Neural cell (in vitro differentiated cells): ENCODE data around the gene SNX15.

Experiments
- EP300 ChIP-seq: fragments of 450-650 bp; conservative IDR thresholded peaks from 2 replicates; pipeline ENCODE4 v1.6.1; 2014; ENCODE audit warnings: antibody characterized with exemption, mild to moderate bottlenecking, moderate library complexity; ENCODE audit not compliant: poor library complexity, severe bottlenecking
- EZH2 ChIP-seq: fragments of 200-600, 300-800 bp; shearing (Covaris generic), sonication (generic); IDR thresholded peaks from 2 replicates; pipeline ENCODE4 v1.6.1; 2014; ENCODE audit warnings: antibody characterized with exemption, low read length, borderline replicate concordance, mild to moderate bottlenecking; ENCODE audit not compliant: insufficient read depth, poor library complexity, severe bottlenecking
- MXI1 ChIP-seq: fragments of 450-650 bp; conservative IDR thresholded peaks from 2 replicates; pipeline ENCODE4 v1.6.1; 2014; ENCODE audit warnings: antibody characterized with exemption, mild to moderate bottlenecking; ENCODE audit not compliant: poor library complexity, severe bottlenecking
- POLR2AphosphoS5 ChIP-seq: IDR thresholded peaks from 2 replicates; pipeline ENCODE4 v1.6.1; 2012
- RAD21 ChIP-seq: fragments of 450-650 bp; conservative IDR thresholded peaks from 2 replicates; pipeline ENCODE4 v1.6.1; 2014; ENCODE audit warnings: antibody characterized with exemption, mild to moderate bottlenecking, moderate library complexity
- SMC3 ChIP-seq: fragments of 450-650 bp; conservative IDR thresholded peaks from 2 replicates; pipeline ENCODE4 v1.6.1; 2014; ENCODE audit warnings: antibody characterized with exemption, mild to moderate bottlenecking, moderate library complexity; ENCODE audit not compliant: poor library complexity
- TAF1 ChIP-seq: IDR thresholded peaks from 2 replicates; pipeline ENCODE4 v1.6.1; 2012; ENCODE audit warnings: low read depth
- TF ChIP-seq, protein P1 (sequence below): fragments of 450-650 bp; IDR thresholded peaks from 2 replicates; pipeline ENCODE4 v1.5.1; 2014; ENCODE audit warnings: antibody characterized with exemption, mild to moderate bottlenecking, moderate library complexity; ENCODE audit not compliant: poor library complexity, severe bottlenecking
- TF ChIP-seq, protein P2 (sequence below): IDR thresholded peaks from 2 replicates; pipeline ENCODE4 v1.6.1; 2012; ENCODE audit warnings: borderline replicate concordance

DNA sequence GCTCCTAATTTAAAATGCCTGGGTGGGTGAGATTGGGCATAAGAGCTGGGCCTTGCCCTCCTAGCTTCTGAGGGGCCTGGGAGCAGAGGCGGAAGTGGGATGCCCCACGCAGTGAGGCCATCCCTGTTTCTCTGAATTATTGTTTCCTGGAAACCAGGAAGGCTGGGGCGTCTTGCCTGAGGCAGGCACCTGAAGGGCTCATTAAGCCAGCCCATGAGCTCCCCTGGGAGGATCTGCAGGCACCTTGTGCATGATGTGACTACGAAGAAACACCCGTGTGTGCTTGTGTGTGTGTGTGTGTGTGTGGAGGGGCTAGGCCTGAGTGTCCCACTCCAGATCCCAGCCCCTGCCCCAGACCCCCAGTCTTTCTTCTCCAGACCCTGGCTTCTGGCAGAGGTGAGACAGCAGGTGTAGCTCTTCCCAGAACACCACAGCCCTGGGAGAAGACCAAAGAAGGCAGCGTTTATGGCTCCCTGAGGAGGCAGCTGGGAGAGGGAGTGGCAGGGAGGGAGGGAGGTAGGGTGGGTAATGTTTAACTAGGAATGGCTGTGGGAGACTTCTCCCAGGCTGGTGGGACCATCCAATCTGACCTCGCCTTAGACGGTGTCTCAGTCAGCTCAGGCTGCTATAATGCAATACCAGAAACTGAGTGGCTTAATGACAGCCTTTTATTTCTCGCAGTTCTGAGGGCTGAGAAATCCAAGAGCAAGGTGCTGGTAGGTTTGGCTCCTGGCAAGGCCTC lies 28.4 kb upstream of the SNX15 start:
- no peak for TF ChIP-seq EZH2
- no peak for TF ChIP-seq POLR2AphosphoS5
- TF ChIP-seq, protein P1, sequence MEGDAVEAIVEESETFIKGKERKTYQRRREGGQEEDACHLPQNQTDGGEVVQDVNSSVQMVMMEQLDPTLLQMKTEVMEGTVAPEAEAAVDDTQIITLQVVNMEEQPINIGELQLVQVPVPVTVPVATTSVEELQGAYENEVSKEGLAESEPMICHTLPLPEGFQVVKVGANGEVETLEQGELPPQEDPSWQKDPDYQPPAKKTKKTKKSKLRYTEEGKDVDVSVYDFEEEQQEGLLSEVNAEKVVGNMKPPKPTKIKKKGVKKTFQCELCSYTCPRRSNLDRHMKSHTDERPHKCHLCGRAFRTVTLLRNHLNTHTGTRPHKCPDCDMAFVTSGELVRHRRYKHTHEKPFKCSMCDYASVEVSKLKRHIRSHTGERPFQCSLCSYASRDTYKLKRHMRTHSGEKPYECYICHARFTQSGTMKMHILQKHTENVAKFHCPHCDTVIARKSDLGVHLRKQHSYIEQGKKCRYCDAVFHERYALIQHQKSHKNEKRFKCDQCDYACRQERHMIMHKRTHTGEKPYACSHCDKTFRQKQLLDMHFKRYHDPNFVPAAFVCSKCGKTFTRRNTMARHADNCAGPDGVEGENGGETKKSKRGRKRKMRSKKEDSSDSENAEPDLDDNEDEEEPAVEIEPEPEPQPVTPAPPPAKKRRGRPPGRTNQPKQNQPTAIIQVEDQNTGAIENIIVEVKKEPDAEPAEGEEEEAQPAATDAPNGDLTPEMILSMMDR = no peak
- no peak for TF ChIP-seq EP300
- TF ChIP-seq MXI1 = no peak
- no peak for TF ChIP-seq TAF1
- TF ChIP-seq SMC3 = no peak
- TF ChIP-seq RAD21 = no peak
- TF ChIP-seq, protein P2, sequence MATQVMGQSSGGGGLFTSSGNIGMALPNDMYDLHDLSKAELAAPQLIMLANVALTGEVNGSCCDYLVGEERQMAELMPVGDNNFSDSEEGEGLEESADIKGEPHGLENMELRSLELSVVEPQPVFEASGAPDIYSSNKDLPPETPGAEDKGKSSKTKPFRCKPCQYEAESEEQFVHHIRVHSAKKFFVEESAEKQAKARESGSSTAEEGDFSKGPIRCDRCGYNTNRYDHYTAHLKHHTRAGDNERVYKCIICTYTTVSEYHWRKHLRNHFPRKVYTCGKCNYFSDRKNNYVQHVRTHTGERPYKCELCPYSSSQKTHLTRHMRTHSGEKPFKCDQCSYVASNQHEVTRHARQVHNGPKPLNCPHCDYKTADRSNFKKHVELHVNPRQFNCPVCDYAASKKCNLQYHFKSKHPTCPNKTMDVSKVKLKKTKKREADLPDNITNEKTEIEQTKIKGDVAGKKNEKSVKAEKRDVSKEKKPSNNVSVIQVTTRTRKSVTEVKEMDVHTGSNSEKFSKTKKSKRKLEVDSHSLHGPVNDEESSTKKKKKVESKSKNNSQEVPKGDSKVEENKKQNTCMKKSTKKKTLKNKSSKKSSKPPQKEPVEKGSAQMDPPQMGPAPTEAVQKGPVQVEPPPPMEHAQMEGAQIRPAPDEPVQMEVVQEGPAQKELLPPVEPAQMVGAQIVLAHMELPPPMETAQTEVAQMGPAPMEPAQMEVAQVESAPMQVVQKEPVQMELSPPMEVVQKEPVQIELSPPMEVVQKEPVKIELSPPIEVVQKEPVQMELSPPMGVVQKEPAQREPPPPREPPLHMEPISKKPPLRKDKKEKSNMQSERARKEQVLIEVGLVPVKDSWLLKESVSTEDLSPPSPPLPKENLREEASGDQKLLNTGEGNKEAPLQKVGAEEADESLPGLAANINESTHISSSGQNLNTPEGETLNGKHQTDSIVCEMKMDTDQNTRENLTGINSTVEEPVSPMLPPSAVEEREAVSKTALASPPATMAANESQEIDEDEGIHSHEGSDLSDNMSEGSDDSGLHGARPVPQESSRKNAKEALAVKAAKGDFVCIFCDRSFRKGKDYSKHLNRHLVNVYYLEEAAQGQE = no peak
